ENCODE results near the gene OR13H1.
"Not testable (repeated sequence)": the region's sequence is repeated elsewhere in the genome, so short reads cannot be mapped to it uniquely, and the experiment has no call there.

OR13H1 gene

GRCh38 chrX:131543774-131544173 lies at the start of gene OR13H1:
Gene OR13H1 (plus strand): TSS chrX:131544074. CDS start chrX:131544074, 0 bp downstream.
- no peak for DNase-seq (ENCODE audit: low spot score)

- DNase-seq (ENCODE audit: low spot score) = not testable (repeated sequence)
These were observed 42.3 kb upstream of the OR13H1 start for GRCh38 chrX:131501556-131501955.

GRCh38 chrX:131513159-131513914 lies 30.5 kb upstream of the OR13H1 start:
- DNase-seq (ENCODE audit: low spot score) = no peak

GRCh38 chrX:131521824-131522223 lies 22.1 kb upstream of the OR13H1 start:
- no peak for DNase-seq (ENCODE audit: low spot score)

- DNase-seq (ENCODE audit: low spot score) = no peak
These were observed 344 bp downstream of the OR13H1 start for GRCh38 chrX:131544218-131544617.

- DNase-seq (ENCODE audit: low spot score) = no peak
These were observed 5.1 kb downstream of the OR13H1 start for GRCh38 chrX:131549011-131549410.

GRCh38 chrX:131552453-131552852 lies 8.6 kb downstream of the OR13H1 start:
- not testable (repeated sequence) for DNase-seq (ENCODE audit: low spot score)

GRCh38 chrX:131558562-131558961 lies 14.7 kb downstream of the OR13H1 start:
- no peak for DNase-seq (ENCODE audit: low spot score)

GRCh38 chrX:131564553-131565229 lies 20.8 kb downstream of the OR13H1 start:
- no peak for DNase-seq (ENCODE audit: low spot score)

- DNase-seq (ENCODE audit: low spot score) = no peak
These were observed 22.0 kb downstream of the OR13H1 start for GRCh38 chrX:131565909-131566308.

GRCh38 chrX:131571348-131571747 lies 27.5 kb downstream of the OR13H1 start:
- no peak for DNase-seq (ENCODE audit: low spot score)

GRCh38 chrX:131572372-131573014 lies 28.6 kb downstream of the OR13H1 start:
- DNase-seq (ENCODE audit: low spot score) = no peak

GRCh38 chrX:131577413-131577812 lies 33.5 kb downstream of the OR13H1 start:
- no peak for DNase-seq (ENCODE audit: low spot score)

GRCh38 chrX:131577999-131578734 lies 34.3 kb downstream of the OR13H1 start:
- DNase-seq (ENCODE audit: low spot score) = no peak

GRCh38 chrX:131578735-131579367 lies 35.0 kb downstream of the OR13H1 start:
- DNase-seq (ENCODE audit: low spot score) = not testable (repeated sequence)

GRCh38 chrX:131588995-131589394 lies 45.1 kb downstream of the OR13H1 start:
- no peak for DNase-seq (ENCODE audit: low spot score)
